ENCODE data around the gene DRP2.

DNA sequence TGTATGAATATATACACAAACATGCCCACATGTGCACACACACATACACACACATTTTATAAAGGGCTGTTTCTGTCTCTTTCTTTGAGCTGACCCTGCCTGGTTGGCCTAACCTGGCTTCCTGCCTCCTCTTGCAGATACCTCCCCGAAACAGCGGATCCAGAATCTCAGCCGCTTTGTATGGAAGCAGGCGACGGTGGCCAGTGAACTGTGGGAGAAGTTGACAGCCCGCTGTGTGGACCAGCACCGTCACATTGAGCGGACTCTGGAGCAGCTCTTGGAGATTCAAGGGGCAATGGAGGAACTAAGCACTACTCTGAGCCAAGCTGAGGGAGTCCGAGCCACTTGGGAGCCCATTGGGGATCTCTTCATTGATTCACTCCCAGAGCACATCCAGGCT lies 21.9 kb downstream of the DRP2 start:
- TF ChIP-seq CTCF (IDR thresholded peaks at IDR 0.05) (no peak), POLR2A (IDR thresholded peaks at IDR 0.05) (no peak)
